RCC 7860 (cell line): ENCODE data around the gene HIVEP3.
A peak's percentile ranks its signal among the peaks of the same experiment; 100 is the strongest.

Experiments used
- DNase-seq: peaks from one replicate; pipeline ENCODE4 v3.0.0-alpha.2; 2015; ENCODE audit warnings: low spot score
- FAIRE-seq: peaks from 2 replicates; lab custom pipeline; 2012; peaks lifted over from hg19 to GRCh38; lab: Jason Lieb, UNC

Gene HIVEP3

DNA sequence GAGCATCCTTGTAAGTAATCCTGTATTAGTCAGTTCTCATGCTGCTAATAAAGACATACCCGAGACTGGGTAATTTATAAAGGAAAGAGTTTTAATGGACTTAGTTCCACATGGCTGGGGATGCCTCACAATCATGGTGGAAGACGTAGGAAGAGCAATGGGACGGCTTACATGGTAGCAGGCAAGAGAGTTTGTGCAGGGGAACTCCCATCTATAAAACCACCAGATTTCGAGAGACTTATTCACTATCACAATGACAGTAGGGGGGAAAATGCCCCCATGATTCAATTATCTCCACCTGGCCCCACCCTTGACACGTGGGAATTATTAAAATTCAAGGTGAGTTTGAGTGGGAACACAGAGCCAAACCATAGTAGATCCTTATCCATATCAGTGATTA, 124.7 kb downstream of the HIVEP3 start:
- FAIRE-seq (no peak), DNase-seq (no peak)

DNA sequence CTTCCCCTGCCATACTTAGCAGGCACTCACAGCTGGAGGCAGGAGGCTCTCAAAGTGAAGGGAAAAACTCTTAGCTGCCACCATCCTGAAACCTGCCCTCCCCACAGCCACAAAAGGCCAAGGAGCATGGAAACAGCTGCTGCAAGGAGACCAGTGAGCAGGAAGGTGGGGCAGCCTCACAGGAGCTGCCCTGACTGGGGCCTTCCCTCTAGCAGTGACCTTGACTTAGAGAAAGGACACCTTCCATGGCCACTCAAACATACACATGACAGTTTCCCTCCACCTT, 126.3 kb downstream of the HIVEP3 start:
- DNase-seq (no peak), FAIRE-seq (no peak)

DNA sequence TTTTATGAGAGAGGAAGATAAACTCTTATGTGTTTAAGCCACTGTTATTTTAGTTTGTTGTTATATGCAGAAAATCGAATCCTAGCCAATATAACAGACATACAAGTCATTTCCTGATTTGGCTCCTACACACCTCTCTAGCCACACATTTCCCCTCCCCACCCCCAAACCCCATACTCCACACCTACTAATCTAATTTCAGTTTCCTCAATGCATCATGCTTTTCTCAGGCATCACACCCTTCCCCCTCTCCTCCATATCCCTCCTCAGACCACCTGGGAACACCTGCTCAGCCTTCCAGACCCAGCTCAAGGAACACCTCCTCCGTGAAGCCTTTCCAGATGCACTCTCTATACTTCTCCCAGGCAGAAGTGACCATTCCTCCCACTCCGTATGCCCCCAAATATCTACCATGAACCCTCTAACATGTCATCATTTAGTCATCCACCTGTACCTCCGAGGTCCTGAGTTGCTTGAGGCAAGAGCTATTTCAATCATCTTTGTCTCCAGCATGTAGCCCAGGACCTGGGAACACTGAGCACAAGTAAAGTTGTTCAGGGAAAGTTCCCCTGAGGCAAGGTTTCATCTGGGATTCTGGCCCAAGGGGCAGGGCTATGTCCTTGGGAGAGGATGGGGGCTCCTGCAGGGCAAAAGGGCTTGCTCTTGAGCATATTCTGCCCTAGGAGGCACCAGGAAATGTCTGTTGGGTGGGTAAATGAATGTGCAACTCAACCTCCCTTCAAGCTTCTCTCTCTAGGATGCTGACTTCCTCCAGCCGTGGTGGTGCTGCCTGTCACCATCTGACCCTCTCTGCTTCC, 126.8 kb downstream of the HIVEP3 start:
- DNase-seq (no peak), FAIRE-seq (no peak)

DNA sequence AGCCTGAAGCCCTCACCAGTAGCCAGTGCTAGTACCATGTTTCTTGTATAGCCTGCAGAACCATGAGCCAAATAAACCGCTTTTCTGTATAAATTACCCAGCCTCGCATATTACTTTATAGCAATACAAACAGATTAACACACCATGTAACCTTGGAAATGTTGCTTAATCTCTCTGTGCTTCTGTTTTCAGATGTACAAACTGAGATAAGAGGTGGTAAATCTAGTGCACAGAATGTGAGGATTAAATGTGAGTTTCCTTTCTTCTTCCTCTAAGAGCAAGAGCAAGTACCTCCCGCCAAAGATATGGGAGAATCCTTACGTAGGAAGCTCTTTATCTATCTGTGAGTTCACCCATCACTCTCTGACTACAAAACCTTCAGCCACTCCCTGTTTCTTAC, 128.4 kb downstream of the HIVEP3 start:
- DNase-seq (no peak), FAIRE-seq (no peak)

DNA sequence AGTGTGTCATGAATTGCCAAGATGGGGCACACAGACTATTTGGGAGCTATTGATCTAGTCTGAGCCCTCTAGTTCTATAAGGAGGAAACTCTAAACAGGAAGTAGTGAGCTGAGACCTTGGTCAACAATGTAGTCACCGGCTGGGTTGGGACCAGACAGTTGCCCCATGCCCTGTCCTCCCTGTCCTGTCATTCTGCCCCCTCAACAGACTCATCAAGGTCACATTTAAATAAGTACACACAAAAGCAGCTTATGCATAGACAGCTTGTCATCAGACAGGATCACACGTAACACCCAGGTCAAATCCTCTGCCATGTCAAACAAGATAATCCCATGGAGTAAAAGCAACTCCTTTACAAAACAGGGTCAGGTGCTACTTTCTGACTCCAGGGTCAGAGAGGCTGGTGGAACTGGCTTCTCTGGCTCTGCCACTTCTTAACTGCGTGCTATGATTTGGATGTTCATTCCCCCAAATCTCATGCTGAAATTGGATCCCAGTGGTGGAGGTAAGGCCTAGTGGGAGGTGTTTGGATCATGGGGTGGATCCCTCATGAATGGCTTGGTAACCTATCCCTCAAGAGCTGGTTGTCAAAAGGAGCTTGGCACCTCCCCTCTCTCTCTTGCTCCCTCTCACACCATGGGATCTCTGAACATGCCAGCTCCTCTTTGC, 128.9 kb downstream of the HIVEP3 start:
- FAIRE-seq = no peak
- DNase-seq = no peak

DNA sequence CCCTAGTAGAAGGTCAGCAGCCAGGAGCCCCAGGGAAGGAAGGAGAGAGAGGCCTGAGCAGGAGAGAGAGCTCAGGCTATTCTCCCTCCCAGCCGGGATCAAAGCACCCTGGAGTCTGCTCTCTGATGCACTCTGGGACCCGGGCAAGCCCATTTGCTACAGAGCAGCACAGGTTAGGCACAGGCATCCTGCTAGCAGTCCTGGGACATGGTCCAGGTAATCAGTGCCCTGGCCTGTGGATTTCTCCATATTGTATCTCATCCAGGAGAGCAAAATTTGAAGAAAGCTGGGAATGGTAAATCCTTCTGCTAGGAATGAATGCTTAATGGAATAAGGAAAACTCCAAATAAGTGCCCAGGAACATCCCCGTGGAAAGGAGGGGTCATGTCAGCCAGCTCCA, 130.3 kb downstream of the HIVEP3 start:
- no peak for FAIRE-seq
- DNase-seq = no peak

DNA sequence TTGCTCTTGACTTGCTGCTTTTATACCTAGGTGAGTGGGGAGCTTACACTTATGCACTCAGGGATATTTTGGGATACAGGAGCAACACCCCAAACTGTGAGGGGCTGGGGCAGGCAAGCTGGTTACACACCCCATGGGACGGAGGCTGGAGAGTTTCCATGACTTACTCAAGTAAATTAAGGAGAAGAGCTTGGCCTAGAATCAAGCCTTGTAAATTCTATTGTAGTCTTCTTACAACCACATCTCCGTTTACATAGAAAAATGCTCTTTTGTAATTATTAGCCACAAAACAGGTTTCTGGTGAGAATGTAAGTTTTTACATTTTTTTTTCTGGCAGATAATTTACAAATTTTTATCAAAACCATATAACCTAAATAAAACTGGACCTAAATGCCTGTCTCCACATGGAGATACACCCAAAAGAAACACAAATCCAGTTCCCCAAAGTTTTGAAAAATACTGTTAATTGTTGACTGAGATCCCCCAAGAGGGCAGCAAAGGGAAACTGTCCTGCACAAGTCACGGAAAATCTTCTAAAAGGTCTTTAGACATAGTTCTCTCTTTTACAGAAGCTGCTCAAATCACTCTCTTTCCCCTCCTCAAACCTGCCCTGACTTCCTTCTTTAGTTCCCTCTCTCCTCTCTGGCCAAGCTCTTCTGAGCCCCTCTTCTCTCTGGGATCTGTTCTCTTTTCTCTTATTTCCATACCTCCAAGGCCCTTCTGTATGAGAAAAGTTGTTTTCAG, 134.0 kb downstream of the HIVEP3 start:
- FAIRE-seq (no peak), DNase-seq (no peak)

DNA sequence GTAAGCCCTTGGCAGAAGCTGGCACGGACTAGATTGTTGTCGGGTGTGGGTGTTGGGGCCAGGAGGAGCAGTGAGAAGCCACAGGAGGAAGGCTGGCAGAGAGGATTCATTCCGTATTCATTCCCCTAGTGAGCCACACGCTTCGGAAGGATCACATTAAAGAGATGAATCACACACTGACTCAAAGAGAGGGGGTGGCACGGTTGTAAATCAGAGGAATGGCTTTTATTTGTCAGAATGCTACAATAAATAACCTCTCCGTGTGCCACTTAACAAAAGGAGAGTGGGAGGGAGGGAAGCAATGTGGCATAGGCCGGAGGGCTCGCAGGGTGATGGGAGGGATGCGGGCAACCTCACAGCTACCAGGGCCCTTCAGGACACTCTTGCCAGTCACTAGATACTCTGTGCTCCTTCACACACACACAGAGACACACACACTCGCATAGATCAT, 135.5 kb downstream of the HIVEP3 start:
- FAIRE-seq (peak; percentile 94), DNase-seq (peak; percentile 87)

DNA sequence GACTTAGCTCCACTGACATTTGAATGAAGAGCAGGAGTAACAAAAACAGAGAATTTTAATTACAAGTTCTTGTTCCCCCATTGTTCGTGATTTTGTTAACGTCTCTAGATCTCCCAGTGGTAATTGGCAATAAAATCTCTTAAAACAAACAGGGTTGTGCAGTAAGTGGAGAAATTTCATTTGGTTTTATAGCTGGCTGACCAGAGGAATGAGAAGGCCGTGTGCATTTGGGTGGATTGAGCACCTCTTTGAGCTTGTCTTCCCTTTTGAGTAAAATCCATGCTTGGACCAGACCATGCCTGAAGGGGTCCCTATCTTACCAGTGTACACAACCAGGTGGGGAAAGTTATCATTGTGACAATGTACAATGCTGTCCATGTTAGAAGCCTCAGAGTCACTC, 137.8 kb downstream of the HIVEP3 start:
- FAIRE-seq = no peak
- no peak for DNase-seq

DNA sequence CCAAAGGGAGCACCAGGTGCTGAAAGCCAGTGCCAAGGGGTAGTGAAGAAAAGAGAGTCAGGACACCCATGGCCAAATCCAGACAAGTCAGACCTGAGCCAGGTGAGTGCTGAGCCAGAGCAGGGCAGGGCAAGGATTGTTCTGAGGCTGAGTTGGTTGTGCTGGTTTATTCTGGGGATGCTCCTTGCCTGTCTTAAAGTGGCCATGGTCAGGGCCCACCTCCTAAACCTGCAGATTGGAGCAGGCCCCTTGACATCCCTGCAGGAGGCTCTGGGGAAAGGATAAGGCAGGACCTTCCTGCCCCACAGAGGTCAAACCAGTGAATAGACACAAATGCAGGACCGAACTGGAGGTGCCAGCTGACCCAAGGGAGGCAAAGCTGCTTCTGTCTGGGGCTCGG, 138.4 kb downstream of the HIVEP3 start:
- DNase-seq = no peak
- FAIRE-seq = no peak

DNA sequence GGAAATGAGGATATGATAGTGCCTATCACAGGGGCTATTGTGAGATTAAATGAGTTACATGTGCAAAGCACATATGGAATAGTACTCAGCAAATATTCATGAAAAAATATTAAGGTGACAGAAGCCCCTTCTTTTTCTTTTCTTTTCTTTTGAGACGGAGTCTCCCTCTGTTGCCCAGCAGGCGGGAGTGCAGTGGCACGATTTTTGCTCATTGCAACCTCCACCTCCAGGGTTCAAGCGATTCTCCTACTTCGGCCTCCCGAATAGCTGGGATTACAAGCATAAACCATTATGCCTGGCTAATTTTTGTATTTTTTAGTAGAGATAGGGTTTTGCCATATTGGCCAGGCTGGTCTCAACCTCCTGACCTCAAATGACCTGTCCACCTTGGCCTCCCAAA, 139.4 kb downstream of the HIVEP3 start:
- no peak for FAIRE-seq
- DNase-seq = no peak

DNA sequence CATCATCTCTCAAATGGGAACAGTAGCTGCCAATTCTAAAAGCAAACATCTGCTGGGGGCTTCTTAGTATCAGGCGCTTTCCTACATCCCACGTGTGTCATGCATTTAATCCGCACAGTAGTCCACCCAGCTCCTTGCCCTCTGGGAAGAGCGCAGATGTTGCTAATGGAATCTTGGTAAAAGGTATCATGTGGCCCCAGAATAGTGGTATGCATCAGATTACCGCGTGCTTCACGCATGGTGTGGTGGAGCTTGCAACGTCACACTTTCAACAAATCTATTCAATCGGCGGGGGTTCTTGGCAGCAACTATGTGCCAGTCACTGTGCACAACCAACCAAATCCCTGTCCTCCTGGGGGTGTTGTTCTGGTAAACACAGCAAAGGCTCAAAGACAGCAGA, 141.0 kb downstream of the HIVEP3 start:
- FAIRE-seq = no peak
- no peak for DNase-seq

DNA sequence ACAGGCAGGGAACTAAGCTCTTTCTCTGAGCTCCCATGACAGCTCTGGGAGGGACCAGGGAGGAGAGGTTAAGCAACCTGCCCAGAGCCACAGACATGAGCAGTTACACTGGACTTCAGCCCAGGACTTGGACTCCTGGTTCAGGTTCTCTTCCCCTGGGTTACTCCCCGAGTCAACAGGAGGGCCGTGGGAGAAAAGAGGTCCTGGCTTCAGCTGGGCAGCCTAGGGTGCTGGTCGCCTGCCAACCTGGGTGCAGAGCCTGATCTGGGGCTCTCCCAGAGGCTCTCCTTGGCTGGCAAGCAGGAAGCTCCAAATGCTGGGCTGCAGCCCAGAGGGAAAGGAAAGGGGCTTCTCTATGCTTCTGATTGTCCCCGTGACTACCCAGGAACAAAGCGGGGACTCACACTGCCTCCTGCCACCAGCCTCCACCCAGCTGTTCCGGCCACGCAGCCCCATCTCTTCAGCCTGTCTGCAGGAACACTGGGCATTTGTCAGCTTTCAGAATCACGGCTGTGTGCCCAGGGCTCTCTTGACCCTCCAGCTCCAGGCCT, 141.8 kb downstream of the HIVEP3 start:
- FAIRE-seq = no peak

DNA sequence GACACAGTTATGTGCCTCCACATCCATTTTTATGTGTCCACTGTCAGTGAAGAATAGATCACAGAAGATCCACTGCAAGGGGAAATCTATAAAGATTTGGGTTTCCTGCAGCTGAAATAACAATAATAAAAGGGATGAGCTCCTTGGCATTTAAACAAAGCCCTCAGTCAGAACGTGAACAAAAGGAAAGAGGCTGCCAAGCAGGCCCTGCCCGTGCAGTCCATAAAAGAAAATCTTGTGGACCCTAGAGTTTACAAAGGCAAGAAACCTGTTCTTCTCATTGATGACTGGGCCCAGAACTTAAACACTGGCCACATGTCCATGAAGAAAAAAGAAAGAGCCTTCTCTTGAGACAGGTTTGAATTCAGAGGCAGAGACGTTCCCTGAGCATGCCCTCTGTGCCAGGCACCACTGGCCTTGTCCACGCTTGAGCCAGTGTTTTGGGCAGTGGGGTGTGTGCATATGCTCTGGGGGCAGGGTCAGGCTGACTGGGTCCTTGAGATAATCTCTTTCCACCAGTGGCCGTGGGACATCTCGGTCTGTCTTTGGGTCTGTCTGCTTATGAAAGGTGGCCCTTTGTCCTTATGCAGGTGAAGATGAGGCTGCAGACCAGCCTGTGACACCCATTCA, 142.7 kb downstream of the HIVEP3 start:
- no peak for DNase-seq
- no peak for FAIRE-seq

More for the DNA sequence above, 141.8 kb downstream of the HIVEP3 start:
- DNase-seq = no peak

DNA sequence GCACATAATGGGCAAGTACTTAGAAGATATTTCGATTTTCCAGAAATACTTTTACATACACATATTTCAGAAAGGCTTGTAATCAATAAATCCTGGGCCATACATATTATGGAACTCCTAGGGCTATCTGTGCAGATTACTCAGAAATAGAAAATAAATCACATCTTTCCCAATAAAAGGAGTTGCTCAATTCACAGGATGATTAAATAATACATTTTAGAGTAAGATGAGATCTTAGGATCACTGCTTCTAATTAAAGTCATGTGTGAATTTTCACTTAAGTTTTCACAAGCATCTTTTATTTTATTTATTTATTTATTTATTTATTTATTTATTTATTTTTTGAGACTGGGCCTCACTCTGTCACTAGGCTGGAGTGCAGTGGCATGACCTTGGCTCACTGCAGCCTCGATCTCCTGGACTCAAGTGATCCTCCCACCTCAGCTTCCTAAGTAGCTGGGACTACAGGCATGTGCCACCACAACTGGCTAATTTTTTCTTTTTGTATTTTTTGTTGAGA, 144.2 kb downstream of the HIVEP3 start:
- FAIRE-seq = no peak
- DNase-seq = no peak

DNA sequence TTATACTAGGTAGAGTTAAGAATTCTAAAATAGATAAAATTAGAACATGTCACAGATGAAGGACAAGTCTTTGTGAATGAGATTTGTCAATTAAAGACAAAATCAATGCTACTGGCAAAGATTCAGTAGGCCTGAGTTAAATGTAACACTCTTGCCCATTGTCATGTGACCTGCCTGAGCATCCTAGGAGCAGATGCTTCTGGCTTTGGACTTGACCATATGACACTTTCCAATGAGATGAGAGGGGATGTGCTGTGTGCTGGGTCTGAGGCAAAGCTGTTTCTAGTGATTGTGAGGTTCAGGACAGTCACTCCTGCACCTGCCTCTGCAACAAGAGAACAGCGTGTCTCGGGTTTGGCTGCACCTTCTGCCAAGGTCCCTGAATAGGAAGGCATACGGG, 144.9 kb downstream of the HIVEP3 start:
- DNase-seq (no peak), FAIRE-seq (no peak)

DNA sequence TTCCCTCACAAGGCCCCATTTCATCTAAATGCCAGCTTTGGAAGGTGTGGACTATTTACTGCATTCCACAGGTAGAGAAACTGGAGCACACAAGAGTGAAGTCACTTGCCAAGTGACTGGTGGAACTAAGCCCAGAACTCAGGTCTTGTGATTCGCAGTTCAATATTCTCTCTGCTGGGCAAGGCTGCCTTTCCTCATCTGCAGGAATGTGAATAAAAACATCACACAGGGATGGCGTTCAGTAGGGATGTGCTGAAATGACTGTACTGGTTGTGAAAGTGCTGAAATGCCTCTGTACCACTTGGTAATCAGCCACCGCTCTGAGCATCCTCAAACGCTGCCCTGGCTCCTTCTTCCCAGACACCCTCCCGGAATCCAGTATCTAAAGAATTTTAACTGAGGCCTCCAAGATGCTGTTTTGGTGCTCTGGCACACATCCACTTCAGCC, 145.6 kb downstream of the HIVEP3 start:
- no peak for DNase-seq
- FAIRE-seq = no peak

DNA sequence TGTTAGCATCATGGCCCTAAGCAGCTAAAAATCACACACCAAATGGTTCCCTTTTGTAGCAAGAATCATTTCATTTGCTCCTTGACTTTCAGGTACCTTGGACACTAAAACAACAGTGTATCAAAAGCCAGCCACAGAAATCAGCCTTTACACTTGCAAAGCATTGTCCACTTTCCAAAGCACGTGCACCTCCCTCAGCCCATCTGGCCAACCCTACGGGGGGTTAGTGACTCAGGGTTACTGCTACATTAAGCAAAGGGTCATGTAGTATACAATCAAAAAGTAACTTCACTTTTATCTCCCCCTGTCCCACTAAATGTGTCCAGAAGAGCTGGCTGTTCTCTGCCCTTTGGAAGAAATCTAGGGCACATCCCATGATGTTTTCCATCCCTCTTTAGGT, 149.7 kb downstream of the HIVEP3 start:
- no peak for DNase-seq
- FAIRE-seq = no peak

DNA sequence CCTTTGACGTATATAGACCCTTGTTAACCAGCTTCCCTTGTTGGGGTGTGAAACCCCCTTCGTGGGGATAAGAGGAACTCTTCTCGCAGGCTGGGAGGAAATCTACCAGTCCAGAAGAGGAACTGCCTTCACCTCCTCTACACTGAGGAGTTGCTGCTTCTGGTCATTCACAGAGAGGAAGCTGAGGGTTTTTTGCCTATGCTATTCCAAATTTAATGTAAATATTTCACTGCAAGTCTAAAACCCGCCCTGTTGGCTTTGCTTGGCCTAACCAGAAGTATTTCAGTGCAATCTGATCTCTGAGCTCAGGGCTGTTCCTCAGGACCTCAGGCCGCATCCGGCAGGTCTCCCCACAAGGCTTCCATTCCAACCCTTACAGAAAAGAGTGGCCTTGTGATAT, 150.1 kb downstream of the HIVEP3 start:
- no peak for FAIRE-seq
- DNase-seq = no peak

DNA sequence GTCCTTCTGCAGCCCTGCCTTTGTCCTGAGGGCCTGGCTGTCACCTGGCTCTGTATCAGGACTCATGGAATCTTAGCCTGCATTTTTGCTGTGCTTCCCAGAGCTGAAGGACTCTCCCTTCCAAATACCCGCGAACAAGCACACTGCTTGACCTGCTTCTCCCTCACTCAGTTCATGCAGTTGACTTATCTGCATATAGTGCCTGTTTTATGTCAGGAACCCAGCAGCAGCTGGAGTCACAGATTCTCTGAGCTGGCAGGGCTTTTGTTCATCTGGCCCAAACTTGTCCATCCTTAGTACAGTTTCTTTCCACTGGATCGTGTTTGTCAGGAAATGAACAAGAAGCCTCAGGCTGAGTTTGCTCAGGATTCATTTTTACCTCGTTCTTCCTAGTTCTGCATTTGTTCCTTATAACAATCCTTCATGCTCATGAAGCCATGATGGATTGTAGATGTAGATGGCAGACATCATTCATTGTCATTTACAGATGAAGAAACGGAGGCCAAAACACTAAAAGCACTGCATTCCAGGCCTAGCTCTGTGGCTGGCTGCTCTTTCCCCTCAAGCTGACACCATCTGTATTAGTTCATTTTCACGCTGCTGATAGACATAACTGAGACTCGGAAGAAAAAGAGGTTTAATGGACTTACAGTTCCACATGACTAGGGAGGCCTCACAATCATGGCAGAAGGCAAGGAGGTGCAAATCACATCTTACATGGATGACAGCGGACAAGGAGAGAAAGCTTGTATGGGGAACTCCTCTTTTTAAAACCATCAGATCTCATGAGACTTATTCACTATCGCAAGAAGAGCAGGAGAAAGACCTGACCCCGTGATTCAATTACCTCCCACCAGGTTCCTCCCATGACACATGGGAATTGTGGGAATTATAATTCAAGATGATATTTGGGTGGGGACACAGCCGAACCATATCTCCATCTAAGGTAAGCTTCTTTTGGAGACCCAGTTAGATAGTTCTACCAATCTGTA, 150.9 kb downstream of the HIVEP3 start:
- no peak for FAIRE-seq

More for the DNA sequence above, 150.9 kb downstream of the HIVEP3 start:
- DNase-seq = no peak
